ENCODE measurements around the gene HOXA6. TPM values are rescaled to one million over a fixed set of nuclear protein-coding genes. Genes with fewer than 3 reads are reported as not detected.

Gene HOXA6
- total RNA-seq: not detected
- polyA plus RNA-seq: not detected
- long read RNA-seq, donor 1: 0 reads
- long read RNA-seq, donor 2: 0 reads
- long read RNA-seq, donor 3: 0 reads

GRCh38 chr7:27147199-27148030, at the start of gene HOXA6:
Gene HOXA6, minus strand, starts transcription at chr7:27147774. Its CDS starts 25 bp downstream, at chr7:27147749.
- H3K27me3 ChIP-seq: peaks cover 87 to 100% (median 99%) of the 10 kb centered on the region in 9 donors
- TF ChIP-seq POLR2A (IDR thresholded peaks at IDR 0.05) (no peak), CTCF (IDR thresholded peaks at IDR 0.05) (no peak)
- H3K4me3 ChIP-seq: peak within 1 kb of the TSS in 10 of 12 donors; percentile 17 to 48 (median 30)
- 6 to 13% (median 6%) methylated on average over 28 to 63 of the region's 63 CpGs for WGBS, 4 donors
- ATAC-seq: no peak
- intact Hi-C loops (cut with DNase I): no loop called here
- no peaks in the 10 kb centered on the region for H3K36me3 ChIP-seq
- H3K4me1 ChIP-seq: peaks cover 0 to 68% (median 23%) of the 10 kb centered on the region in 12 donors
- H3K27ac ChIP-seq: peak within 1 kb of the TSS in 1 of 12 donors; percentile 76
- peak in 1 of 5 donors; percentile 62 for DNase-seq
- no peaks in the 10 kb centered on the region for H3K9me3 ChIP-seq

- no peaks in the 10 kb centered on the region for H3K9me3 ChIP-seq
- peak; percentile 55 to 85 (median 74) for TF ChIP-seq CTCF (IDR thresholded peaks at IDR 0.05)
- TF ChIP-seq POLR2A (IDR thresholded peaks at IDR 0.05): no peak
- H3K27ac ChIP-seq: peak overlapping the region in 1 of 12 donors; percentile 91
- H3K4me1 ChIP-seq: peaks cover 4 to 50% (median 23%) of the 10 kb centered on the region in 12 donors
- peaks cover 83 to 98% (median 91%) of the 10 kb centered on the region in 9 donors for H3K27me3 ChIP-seq
- intact Hi-C loops (cut with DNase I): loop anchor here (2.0 to 10.0 kb wide), 14 partner anchors 381 to 901 kb away; no protein-coding TSS in a partner anchor
- H3K4me3 ChIP-seq: no peak overlapping the region
- DNase-seq: peak in 4 of 5 donors; percentile 69 to 86 (median 74)
- H3K36me3 ChIP-seq: no peaks in the 10 kb centered on the region
- ATAC-seq: peak in 2 of 4 donors; percentile 54 to 70
- 2 to 4% (median 3%) methylated on average over 6 of the region's 6 CpGs for WGBS, 4 donors
Measured at GRCh38 chr7:27196287-27196767, 48.8 kb upstream of the HOXA6 start.

- Histone ChIP-seq H3K4me1 (peaks cover 0 to 40% (median 15%) of the 10 kb centered on the region in 12 donors), H3K27ac (peak overlapping the region in 1 of 12 donors; percentile 91), H3K36me3 (no peaks in the 10 kb centered on the region), H3K4me3 (peak overlapping the region in 1 of 12 donors; percentile 4), H3K27me3 (peaks cover 83 to 98% (median 93%) of the 10 kb centered on the region in 9 donors), H3K9me3 (no peaks in the 10 kb centered on the region)
- no peak for TF ChIP-seq POLR2A (IDR thresholded peaks at IDR 0.05)
- ATAC-seq (no peak), DNase-seq (no peak)
- intact Hi-C loops (cut with DNase I): loop anchor here (5.0 to 10.0 kb wide), 12 partner anchors 382 to 902 kb away; no protein-coding TSS in a partner anchor
- WGBS, 4 donors: 32 to 39% (median 35%) methylated on average over 9 of the region's 9 CpGs
Measured at GRCh38 chr7:27194686-27195379, 47.3 kb upstream of the HOXA6 start.

GRCh38 chr7:27194002-27194352, 46.4 kb upstream of the HOXA6 start:
- 29 to 50% (median 40%) methylated on average over 2 of the region's 2 CpGs for WGBS, 4 donors
- no peak for TF ChIP-seq CTCF (IDR thresholded peaks at IDR 0.05)
- no peak for TF ChIP-seq POLR2A (IDR thresholded peaks at IDR 0.05)
- Histone ChIP-seq H3K36me3 (no peaks in the 10 kb centered on the region), H3K9me3 (no peaks in the 10 kb centered on the region), H3K4me3 (peak overlapping the region in 1 of 12 donors; percentile 4), H3K4me1 (peaks cover 0 to 38% (median 15%) of the 10 kb centered on the region in 12 donors), H3K27ac (peak overlapping the region in 1 of 12 donors; percentile 91), H3K27me3 (peaks cover 85 to 100% (median 98%) of the 10 kb centered on the region in 9 donors)
- DNase-seq (no peak), ATAC-seq (no peak)
- intact Hi-C loops (cut with DNase I): loop anchor here in 8 of 10 donors (10.0 kb wide), 5 partner anchors 591 to 901 kb away; no protein-coding TSS in a partner anchor

Data from heart left ventricle (tissue), 16 donors.